Femur (tissue), 1 donor: ENCODE results near the gene CDC42.
A peak's percentile ranks its signal among the peaks of the same experiment; 100 is the strongest.

Experiments used
- DNase-seq: peaks from one replicate; pipeline ENCODE4 v3.0.0-alpha.2; 2017

Gene CDC42

GRCh38 chr1:22132517-22133235 is 80.2 kb downstream of the CDC42 start:
- peak; percentile 72 for DNase-seq

- DNase-seq, result no peak
Observed at GRCh38 chr1:22133247-22133930, 80.9 kb downstream of the CDC42 start.

- no peak for DNase-seq
Observed at GRCh38 chr1:22133931-22134324, 81.4 kb downstream of the CDC42 start.

- DNase-seq, result no peak
Observed at GRCh38 chr1:22137004-22137720, 84.7 kb downstream of the CDC42 start.

- no peak for DNase-seq
Observed at GRCh38 chr1:22139066-22139594, 86.6 kb downstream of the CDC42 start.

- no peak for DNase-seq
Observed at GRCh38 chr1:22139817-22140216, 87.3 kb downstream of the CDC42 start.
